CD4-positive, alpha-beta memory T cell (primary cell): Measurements from ENCODE around the gene HES3. TPM values are rescaled to one million over a fixed set of nuclear protein-coding genes. Genes with fewer than 3 reads are reported as not detected.

ENCODE experiments used
- CTCF ChIA-PET: fragments of 350-600 bp; sonication (Branson Sonifier 250); formaldehyde crosslinking; loops from one replicate; lab custom pipeline; 2021; ENCODE audit warnings: inconsistent platforms; ENCODE audit not compliant: partially characterized antibody; lab: Charles Lee
- POLR2A ChIA-PET: fragments of 350-600 bp; sonication (Branson Sonifier 250); formaldehyde crosslinking; loops from one replicate; lab custom pipeline; 2021; ENCODE audit not compliant: partially characterized antibody; lab: Charles Lee
- DNase-seq, 5 donors: peaks; one replicate each; pipeline versions ENCODE4 v3.0.0 to v3.0.0-alpha.2; 2020 to 2022; ENCODE audit warnings: mixed read lengths in 1 of 5
- H3K27ac ChIP-seq: one replicate; pipeline ENCODE4 v1.7.0; 2013; ENCODE audit warnings: low read depth, low read length
- H3K27me3 ChIP-seq: 2 replicates; pipeline ENCODE4 v1.7.0; 2013; ENCODE audit warnings: mild to moderate bottlenecking, low read length, moderate library complexity; ENCODE audit not compliant: insufficient read depth
- H3K36me3 ChIP-seq: 2 replicates; pipeline ENCODE4 v1.7.0; 2013; ENCODE audit warnings: mild to moderate bottlenecking, low read length, moderate library complexity; ENCODE audit not compliant: insufficient read depth
- H3K4me1 ChIP-seq: 2 replicates; pipeline ENCODE4 v1.7.0; 2013; ENCODE audit warnings: mild to moderate bottlenecking, low read length, moderate library complexity; ENCODE audit not compliant: insufficient read depth
- H3K4me3 ChIP-seq, 2 donors: one replicate each; pipeline ENCODE4 v1.7.0; 2013; ENCODE audit warnings: low read length in 2 of 2, mild to moderate bottlenecking in 1 of 2
- H3K9me3 ChIP-seq, 2 donors: one replicate each; pipeline ENCODE4 v1.7.0; 2013; ENCODE audit warnings: low read length in 2 of 2, control low read depth in 1 of 2; ENCODE audit not compliant: control insufficient read depth in 1 of 2
- H3K27ac Mint-ChIP-seq, 7 donors: one replicate each; pipeline ENCODE4 v1.8.0; 2020 to 2021; ENCODE audit warnings: mixed read lengths in 7 of 7, mild to moderate bottlenecking in 6 of 7, inconsistent platforms in 3 of 7, moderate library complexity in 3 of 7
- H3K27me3 Mint-ChIP-seq, 2 donors: one replicate each; pipeline ENCODE4 v1.8.0; 2020 to 2021; ENCODE audit warnings: mixed read lengths in 2 of 2
- H3K36me3 Mint-ChIP-seq, 2 donors: one replicate each; pipeline ENCODE4 v1.8.0; 2020 to 2021; ENCODE audit warnings: mixed read lengths in 2 of 2, inconsistent platforms in 1 of 2, mild to moderate bottlenecking in 1 of 2
- H3K4me1 Mint-ChIP-seq, 4 donors: one replicate each; pipeline ENCODE4 v1.8.0; 2020 to 2021; ENCODE audit warnings: mixed read lengths in 4 of 4, mild to moderate bottlenecking in 1 of 4
- H3K4me3 Mint-ChIP-seq, 8 donors: one replicate each; pipeline ENCODE4 v1.8.0; 2020 to 2021; ENCODE audit warnings: mixed read lengths in 8 of 8, mild to moderate bottlenecking in 7 of 8, moderate library complexity in 6 of 8, inconsistent platforms in 3 of 8
- H3K9me3 Mint-ChIP-seq, 8 donors: one replicate each; pipeline ENCODE4 v1.8.0; 2020 to 2021; ENCODE audit warnings: mixed read lengths in 8 of 8, mild to moderate bottlenecking in 5 of 8, inconsistent platforms in 3 of 8, moderate library complexity in 1 of 8
- intact Hi-C: fragments of 100-400 bp; cut with micrococcal nuclease; formaldehyde crosslinking; loops from one replicate; pipeline ENCODE4 v1.15.1; 2023
- polyA plus RNA-seq, 2 donors: library from polyadenylated mRNA; unstranded; fragments of 300-500 nt; fragmentation: Illumina TruSeq; gene quantifications; one replicate each; pipeline ENCODE4 v1.2.3, GENCODE V29; 2021
- total RNA-seq, 2 experiments: library from RNA; stranded (reverse); gene quantifications; one replicate each; pipeline ENCODE4 v1.2.3, GENCODE V29; 2021

The HES3 gene
- total and polyA plus RNA-seq, 4 experiments from 2014 or later: not detected

DNA sequence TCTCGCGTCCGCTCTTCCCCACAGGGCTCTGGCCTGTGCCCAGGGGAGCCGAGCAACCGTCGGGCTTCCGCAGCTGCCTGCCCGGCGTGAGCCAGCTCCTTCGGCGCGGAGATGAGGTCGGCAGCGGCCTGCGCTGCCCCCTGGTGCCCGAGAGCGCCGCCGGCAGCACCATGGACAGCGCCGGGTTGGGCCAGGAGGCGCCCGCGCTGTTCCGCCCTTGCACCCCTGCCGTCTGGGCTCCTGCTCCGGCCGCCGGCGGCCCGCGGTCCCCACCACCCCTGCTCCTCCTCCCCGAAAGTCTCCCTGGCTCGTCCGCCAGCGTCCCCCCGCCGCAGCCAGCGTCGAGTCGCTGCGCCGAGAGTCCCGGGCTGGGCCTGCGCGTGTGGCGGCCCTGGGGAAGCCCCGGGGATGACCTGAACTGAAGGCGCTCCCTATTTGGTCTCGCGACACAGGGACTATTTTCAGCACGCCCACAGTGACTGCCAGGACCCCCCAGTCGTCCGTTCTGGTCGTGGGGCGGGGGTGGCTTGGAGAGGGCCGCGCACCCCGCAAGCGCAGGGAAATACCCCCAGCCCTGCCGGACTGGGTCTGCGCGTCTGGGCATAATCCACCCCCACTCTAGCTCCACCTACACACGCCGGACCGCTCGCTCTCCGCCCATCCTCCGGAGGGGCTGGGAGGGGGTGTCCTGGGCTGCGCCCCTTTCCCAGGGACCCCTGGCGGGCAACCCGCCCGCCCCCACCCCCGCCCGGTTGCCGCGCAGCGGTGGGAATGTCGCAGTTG lies 1.3 kb downstream of the HES3 start:
- H3K9me3 ChIP-seq: no peaks in the 10 kb centered on the region
- intact Hi-C loops: loop anchor here (2.0 to 10.0 kb wide), 4 partner anchors 38 to 253 kb away; partner anchors contain the start of genes NPHP4 and RNF207
- no peak overlapping the region for H3K4me3 ChIP-seq
- Mint-ChIP-seq H3K27me3 (peaks cover 30 to 42% of the 10 kb centered on the region in 2 donors), H3K4me3 (no peak overlapping the region), H3K9me3 (peaks cover 0 to 2% (median 0%) of the 10 kb centered on the region in 8 donors), H3K36me3 (no peaks in the 10 kb centered on the region), H3K27ac (peak overlapping the region in 1 of 7 donors; percentile 44), H3K4me1 (peaks cover 8 to 29% (median 13%) of the 10 kb centered on the region in 4 donors)
- H3K27me3 ChIP-seq: peaks cover 43% of the 10 kb centered on the region
- DNase-seq: peak; percentile 67 to 78 (median 75)
- peaks cover 23% of the 10 kb centered on the region for H3K4me1 ChIP-seq
- H3K27ac ChIP-seq: no peak overlapping the region
- no peaks in the 10 kb centered on the region for H3K36me3 ChIP-seq
- ChIA-PET CTCF (interaction anchor here (0.6 to 5.3 kb wide), 21 partner anchors 9 to 735 kb away, joined by 3 to 66 read pairs (median 4); partner anchors contain the start of gene ICMT), POLR2A (interaction anchor here (0.7 to 1.0 kb wide), 4 partner anchors 10 to 178 kb away, joined by 3 to 4 read pairs (median 4); no protein-coding TSS in a partner anchor)

DNA sequence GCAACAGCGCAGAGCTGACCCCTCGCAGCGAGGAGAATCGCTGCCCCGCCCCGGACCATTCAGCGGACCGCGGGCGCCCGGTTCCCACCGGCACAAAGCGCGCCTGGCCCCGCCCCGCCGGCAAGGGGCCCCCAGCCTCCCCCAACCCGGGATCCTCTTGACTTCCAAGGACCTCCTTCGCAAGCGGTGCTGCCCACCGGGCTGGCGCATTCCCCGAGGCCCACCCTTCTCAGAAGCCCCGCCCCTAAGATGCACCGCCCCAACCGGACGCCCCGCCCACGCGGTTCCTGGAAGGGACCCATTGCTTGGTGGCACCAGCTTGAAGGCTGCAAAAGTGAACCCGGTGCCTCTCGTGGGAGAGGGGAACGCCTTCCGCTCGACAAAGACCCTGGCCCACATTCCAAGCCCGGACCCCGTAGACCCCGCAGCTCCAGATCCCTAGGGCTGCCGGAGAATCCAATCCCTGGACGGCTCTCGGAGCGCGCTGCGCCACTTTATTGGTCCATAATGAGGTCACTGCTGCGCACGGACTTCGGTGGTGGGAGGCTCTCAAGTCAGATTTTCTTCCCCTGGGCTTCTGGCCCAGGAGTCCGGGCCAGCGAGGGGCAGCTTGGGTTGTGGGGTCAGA lies 2.0 kb downstream of the HES3 start:
- ChIA-PET POLR2A (interaction anchor here (0.7 to 1.4 kb wide), 3 partner anchors 10 to 150 kb away, joined by 3 to 6 read pairs (median 3); partner anchors contain the start of gene ICMT), CTCF (interaction anchor here (0.7 to 5.3 kb wide), 30 partner anchors 8 to 735 kb away, joined by 3 to 66 read pairs (median 4); partner anchors contain the start of gene RNF207)
- intact Hi-C loops: loop anchor here (1.0 to 10.0 kb wide), 8 partner anchors 39 to 254 kb away; partner anchors contain the start of genes NPHP4 and RNF207
- H3K4me1 Mint-ChIP-seq: peaks cover 8 to 29% (median 13%) of the 10 kb centered on the region in 4 donors
- Histone ChIP-seq H3K4me1 (peaks cover 23% of the 10 kb centered on the region), H3K27me3 (peaks cover 36% of the 10 kb centered on the region), H3K9me3 (no peaks in the 10 kb centered on the region), H3K4me3 (no peak overlapping the region), H3K27ac (no peak overlapping the region), H3K36me3 (no peaks in the 10 kb centered on the region)
- DNase-seq: no peak
- peak overlapping the region in 1 of 8 donors; percentile 34 for H3K4me3 Mint-ChIP-seq
- peaks cover 0 to 2% (median 0%) of the 10 kb centered on the region in 8 donors for H3K9me3 Mint-ChIP-seq
- no peaks in the 10 kb centered on the region for H3K36me3 Mint-ChIP-seq
- peaks cover 28 to 40% of the 10 kb centered on the region in 2 donors for H3K27me3 Mint-ChIP-seq
- H3K27ac Mint-ChIP-seq: peak overlapping the region in 2 of 7 donors; percentile 85

DNA sequence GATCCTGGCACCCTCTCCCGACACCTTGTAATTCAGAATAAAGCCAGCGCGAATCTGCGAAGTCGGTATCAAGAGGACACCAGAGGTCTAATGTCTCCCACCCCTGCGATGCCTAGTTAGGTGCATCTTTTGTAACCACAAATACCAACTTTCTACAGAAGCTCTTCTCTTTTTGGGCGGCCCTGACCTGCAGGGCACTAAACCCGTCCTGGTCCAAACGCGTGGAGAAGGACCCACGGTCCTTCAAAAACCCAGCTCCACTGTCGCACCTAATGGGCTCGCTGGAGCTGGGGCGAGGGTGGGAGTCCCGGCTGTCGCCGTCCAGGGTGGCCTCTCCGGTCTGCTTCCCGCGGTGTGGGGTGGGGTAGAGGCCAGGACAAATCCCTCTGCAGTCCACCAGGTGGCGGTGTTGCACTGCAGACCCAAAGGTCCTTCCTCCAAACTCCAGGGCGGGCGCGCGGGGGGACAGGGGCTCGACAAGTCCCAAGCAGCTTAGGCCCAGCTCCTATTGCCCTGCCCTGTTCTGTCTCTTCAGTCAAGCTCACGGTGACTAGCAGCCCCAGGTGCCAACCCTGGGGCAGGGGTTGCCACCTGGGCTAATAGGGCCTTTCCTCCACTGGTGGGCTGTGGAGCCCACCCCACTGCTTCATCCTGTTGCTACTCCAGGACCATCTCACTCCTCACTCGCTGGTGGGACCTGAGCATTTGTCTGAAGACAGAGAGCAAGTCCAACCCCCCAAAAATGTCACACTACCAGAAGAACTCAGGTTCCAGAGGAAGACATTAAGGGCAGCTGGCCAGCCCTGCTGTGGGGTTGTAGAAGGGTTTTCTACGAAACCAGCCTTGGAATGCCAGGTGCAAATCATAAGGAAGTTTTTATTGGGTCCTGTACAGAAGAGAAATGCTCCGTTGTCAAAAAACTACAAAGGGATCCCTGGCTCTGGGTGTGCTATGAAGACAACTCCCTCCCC lies 2.8 kb downstream of the HES3 start:
- H3K9me3 Mint-ChIP-seq: peaks cover 0 to 2% (median 0%) of the 10 kb centered on the region in 8 donors
- peak overlapping the region; percentile 5 to 87 (median 54) for H3K4me3 Mint-ChIP-seq
- peaks cover 5 to 22% (median 8%) of the 10 kb centered on the region in 4 donors for H3K4me1 Mint-ChIP-seq
- H3K27ac ChIP-seq: no peak overlapping the region
- no peak overlapping the region for H3K4me3 ChIP-seq
- CTCF ChIA-PET: interaction anchor here (0.7 to 5.3 kb wide), 38 partner anchors 9 to 736 kb away, joined by 3 to 66 read pairs (median 4); partner anchors contain the start of gene RNF207
- peak; percentile 71 to 79 (median 72) for DNase-seq
- no peaks in the 10 kb centered on the region for H3K36me3 Mint-ChIP-seq
- H3K27ac Mint-ChIP-seq: peak overlapping the region in 2 of 7 donors; percentile 85
- H3K4me1 ChIP-seq: peaks cover 20% of the 10 kb centered on the region
- POLR2A ChIA-PET: interaction anchor here (0.6 to 2.5 kb wide), 5 partner anchors 11 to 217 kb away, joined by 3 to 7 read pairs (median 3); partner anchors contain the start of gene ICMT
- H3K9me3 ChIP-seq: no peaks in the 10 kb centered on the region
- intact Hi-C loops: loop anchor here (1.0 to 10.0 kb wide), 7 partner anchors 39 to 254 kb away; partner anchors contain the start of genes NPHP4 and RNF207
- H3K27me3 Mint-ChIP-seq: peaks cover 20 to 34% of the 10 kb centered on the region in 2 donors
- peaks cover 30% of the 10 kb centered on the region for H3K27me3 ChIP-seq
- H3K36me3 ChIP-seq: no peaks in the 10 kb centered on the region

DNA sequence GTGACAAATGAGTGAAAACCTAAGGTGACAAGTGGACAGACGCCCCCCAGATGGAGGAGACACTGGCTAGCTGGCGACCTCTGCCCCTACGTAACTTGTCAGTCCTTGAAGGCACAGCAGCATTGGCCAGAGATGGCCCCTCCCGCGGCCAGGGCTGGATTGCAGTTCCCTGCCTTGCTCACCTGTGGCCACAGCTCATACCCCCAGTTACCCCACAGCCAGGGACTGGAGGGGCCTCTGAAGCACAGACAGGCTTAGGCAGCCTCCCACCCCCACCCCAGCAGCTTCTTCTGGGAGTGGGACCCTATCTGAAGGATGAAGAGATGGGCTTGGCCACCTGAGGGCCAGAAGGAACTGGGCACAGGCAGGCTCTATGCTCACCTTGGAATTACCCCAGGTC lies 3.7 kb downstream of the HES3 start:
- no peak for DNase-seq
- ChIA-PET POLR2A (interaction anchor here (2.5 kb wide), 1 partner anchor 157 kb away, joined by 7 read pairs; no protein-coding TSS in a partner anchor), CTCF (interaction anchor here (0.7 to 5.3 kb wide), 16 partner anchors 10 to 216 kb away, joined by 3 to 66 read pairs (median 6); no protein-coding TSS in a partner anchor)
- Mint-ChIP-seq H3K9me3 (peaks cover 0 to 2% (median 0%) of the 10 kb centered on the region in 8 donors), H3K36me3 (no peaks in the 10 kb centered on the region), H3K27me3 (peaks cover 20 to 36% of the 10 kb centered on the region in 2 donors), H3K27ac (no peak overlapping the region), H3K4me3 (peak overlapping the region in 1 of 8 donors; percentile 14), H3K4me1 (peaks cover 5 to 21% (median 8%) of the 10 kb centered on the region in 4 donors)
- Histone ChIP-seq H3K9me3 (no peaks in the 10 kb centered on the region), H3K27me3 (peaks cover 30% of the 10 kb centered on the region), H3K4me3 (no peak overlapping the region), H3K36me3 (no peaks in the 10 kb centered on the region), H3K4me1 (peaks cover 18% of the 10 kb centered on the region), H3K27ac (no peak overlapping the region)
- intact Hi-C loops: loop anchor here (5.0 to 10.0 kb wide), 3 partner anchors 40 to 255 kb away; partner anchors contain the start of genes NPHP4 and RNF207

DNA sequence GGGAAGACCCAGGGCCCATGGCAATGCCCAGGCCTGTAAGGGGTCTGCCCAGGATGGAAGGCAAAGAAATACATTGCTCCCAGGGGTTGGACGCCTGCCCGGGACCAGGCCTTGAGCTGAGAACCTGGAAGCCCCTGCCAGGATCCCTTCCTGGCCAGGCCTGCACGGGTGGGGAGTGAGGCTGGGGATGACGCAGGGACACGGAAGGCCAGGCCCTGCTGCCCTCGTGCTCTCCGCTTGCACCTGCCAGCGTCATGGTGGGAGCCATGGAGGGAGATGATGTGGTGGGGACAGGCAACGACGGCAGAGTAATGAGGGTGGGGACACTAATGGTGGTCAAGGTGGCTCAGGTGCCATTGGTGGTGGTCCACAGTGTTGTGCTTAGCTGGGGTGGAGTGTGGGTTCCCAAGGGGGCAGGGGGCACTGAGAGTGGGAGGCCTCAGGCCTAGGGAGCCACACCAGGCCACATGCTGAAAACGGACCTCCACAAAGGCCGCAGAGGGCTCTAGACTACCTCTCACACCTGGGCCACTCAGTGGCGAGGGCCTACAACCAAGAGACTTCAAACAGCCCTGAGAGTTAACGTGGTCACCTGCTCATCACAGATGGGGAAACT lies 4.3 kb downstream of the HES3 start:
- H3K4me1 Mint-ChIP-seq: peaks cover 5 to 21% (median 8%) of the 10 kb centered on the region in 4 donors
- DNase-seq: no peak
- H3K4me1 ChIP-seq: peaks cover 18% of the 10 kb centered on the region
- peaks cover 20 to 34% of the 10 kb centered on the region in 2 donors for H3K27me3 Mint-ChIP-seq
- intact Hi-C loops: loop anchor here (5.0 to 10.0 kb wide), 3 partner anchors 41 to 256 kb away; partner anchors contain the start of genes NPHP4 and RNF207
- H3K36me3 ChIP-seq: no peaks in the 10 kb centered on the region
- H3K36me3 Mint-ChIP-seq: no peaks in the 10 kb centered on the region
- H3K27ac ChIP-seq: no peak overlapping the region
- ChIA-PET CTCF (interaction anchor here (0.7 to 5.3 kb wide), 9 partner anchors 9 to 215 kb away, joined by 3 to 66 read pairs (median 11); no protein-coding TSS in a partner anchor), POLR2A (interaction anchor here (2.5 kb wide), 1 partner anchor 156 kb away, joined by 7 read pairs; no protein-coding TSS in a partner anchor)
- no peaks in the 10 kb centered on the region for H3K9me3 ChIP-seq
- peaks cover 0 to 2% (median 0%) of the 10 kb centered on the region in 8 donors for H3K9me3 Mint-ChIP-seq
- peaks cover 24% of the 10 kb centered on the region for H3K27me3 ChIP-seq
- H3K4me3 ChIP-seq: no peak overlapping the region
- H3K4me3 Mint-ChIP-seq: peak overlapping the region in 1 of 8 donors; percentile 31
- no peak overlapping the region for H3K27ac Mint-ChIP-seq
